Heart left ventricle (tissue), 13 donors: ENCODE data around the gene CHST2.

Experiments
- POLR2A ChIP-seq, 2 donors: fragments of 450-650 bp; IDR thresholded peaks; one replicate each; pipeline ENCODE4 v1.6.1; 2017; ENCODE audit warnings: antibody characterized with exemption in 2 of 2, mild to moderate bottlenecking in 2 of 2, moderate library complexity in 2 of 2
- TF ChIP-seq, protein P1 (sequence below), 12 donors: fragments of 200-600 bp; sonication (generic) in 4 of 12; IDR thresholded peaks; one replicate each; pipeline versions ENCODE4 v1.5.0 to v1.8.0; 2018 to 2022; ENCODE audit warnings: antibody characterized with exemption in 12 of 12, mild to moderate bottlenecking in 5 of 12
- donor health status: ischemic (EF 13 %, LVEDD 7.1; RV severe dilation, severe dysfunction).
- donor health status: DM: no; HTN: yes; CAD: no.
- donor health status: DM: no; HTN: no; CAD: no.
- donor health status: ischemic (EF 25% LVEDD 6.9; RV normal size, moderate dysfunction).
- donor health status: ischemic (EF 25% LVEDD 5.7; RV mildly dilated, moderate dysfunction).
- donor health status: ischemic (EF 35%, LVEDD 5.7; RV mildly dilated, moderate dysfunction).
- donor health status: nonischemic (EF 11% LVEDD 7.7; RV severe dilation, severe dysfunction).
- donor health status: DM: yes; HTN: yes; CAD: no.
- donor health status: PGD.
- donor health status: ischemic (EF 29% LVEDD 5.4; RV normal size, mild dysfunction).
- donor health status: nonischemic (EF 23%, LVEDD 6.1; RV moderate dilation, normal function).

DNA sequence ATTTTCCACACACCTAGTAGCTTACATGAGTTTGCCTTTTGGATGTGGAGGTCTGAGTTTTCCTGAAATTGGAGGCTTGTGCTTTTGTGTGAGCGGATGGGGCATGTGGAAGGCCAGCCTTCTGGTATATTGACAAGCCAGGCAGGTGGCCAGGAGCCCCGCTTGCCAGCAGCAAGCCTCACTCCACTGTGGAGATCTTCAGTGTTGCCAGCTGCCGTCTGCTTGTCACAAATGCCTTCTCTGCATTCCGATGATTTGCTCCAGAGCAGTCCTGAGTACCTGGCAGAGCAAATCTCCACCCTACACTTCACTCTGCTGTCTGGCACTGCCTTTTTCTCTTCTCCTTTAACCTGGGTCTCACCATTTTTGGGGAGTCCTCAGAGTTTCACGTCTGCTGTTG is 29.1 kb upstream of the CHST2 start:
- TF ChIP-seq, protein P1, sequence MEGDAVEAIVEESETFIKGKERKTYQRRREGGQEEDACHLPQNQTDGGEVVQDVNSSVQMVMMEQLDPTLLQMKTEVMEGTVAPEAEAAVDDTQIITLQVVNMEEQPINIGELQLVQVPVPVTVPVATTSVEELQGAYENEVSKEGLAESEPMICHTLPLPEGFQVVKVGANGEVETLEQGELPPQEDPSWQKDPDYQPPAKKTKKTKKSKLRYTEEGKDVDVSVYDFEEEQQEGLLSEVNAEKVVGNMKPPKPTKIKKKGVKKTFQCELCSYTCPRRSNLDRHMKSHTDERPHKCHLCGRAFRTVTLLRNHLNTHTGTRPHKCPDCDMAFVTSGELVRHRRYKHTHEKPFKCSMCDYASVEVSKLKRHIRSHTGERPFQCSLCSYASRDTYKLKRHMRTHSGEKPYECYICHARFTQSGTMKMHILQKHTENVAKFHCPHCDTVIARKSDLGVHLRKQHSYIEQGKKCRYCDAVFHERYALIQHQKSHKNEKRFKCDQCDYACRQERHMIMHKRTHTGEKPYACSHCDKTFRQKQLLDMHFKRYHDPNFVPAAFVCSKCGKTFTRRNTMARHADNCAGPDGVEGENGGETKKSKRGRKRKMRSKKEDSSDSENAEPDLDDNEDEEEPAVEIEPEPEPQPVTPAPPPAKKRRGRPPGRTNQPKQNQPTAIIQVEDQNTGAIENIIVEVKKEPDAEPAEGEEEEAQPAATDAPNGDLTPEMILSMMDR (IDR thresholded peaks at IDR 0.05), result no peak
- no peak for TF ChIP-seq POLR2A (IDR thresholded peaks at IDR 0.05)
